Astrocyte of the cerebellum (primary cell): ENCODE data around the gene BAMBI.

Experiments used
- DNase-seq: peaks from one replicate; pipeline ENCODE4 v3.0.0-alpha.2; 2011; ENCODE audit warnings: low read depth
- H3K4me3 ChIP-seq: 2 replicates; pipeline ENCODE4 v1.5.1; 2011; ENCODE audit warnings: mild to moderate bottlenecking, low read depth, low read length, moderate library complexity
- in situ Hi-C: cut with HindIII; loops from 2 replicates; pipeline ENCODE4 v1.10.0; 2017; ENCODE audit warnings: low sequenced_read_pairs
- TF ChIP-seq, protein P1 (sequence below): IDR thresholded peaks from 2 replicates; pipeline ENCODE4 v1.5.1; 2012; ENCODE audit warnings: low read length, low read depth, moderate library complexity, mild to moderate bottlenecking; ENCODE audit errors: missing control alignments

The BAMBI gene

DNA sequence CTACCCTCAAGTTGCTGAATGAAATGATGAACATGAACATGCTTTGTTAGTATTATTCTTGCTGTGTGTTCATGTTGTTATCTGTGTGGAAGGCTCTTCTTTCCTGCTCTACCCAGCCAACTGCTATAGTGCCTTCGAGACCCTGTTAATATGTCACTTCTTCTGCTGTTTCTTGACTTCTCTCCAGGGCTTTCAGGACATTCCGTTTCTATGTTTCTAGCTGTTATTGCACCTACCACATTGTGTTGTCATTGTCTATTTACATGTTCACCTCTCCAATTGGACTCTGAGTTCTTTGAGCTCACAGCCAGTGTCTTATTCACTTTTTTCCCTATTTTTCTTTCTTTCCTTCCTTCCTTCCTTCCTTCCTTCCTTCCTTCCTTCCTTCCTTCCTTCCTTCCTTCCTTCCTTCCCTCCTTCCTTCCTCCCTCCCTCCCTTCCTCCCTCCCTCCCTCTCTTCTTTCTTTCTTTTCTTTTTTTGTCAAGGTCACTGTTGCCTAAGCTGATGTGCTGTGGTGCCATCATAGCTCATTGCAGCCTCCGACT, 40.4 kb downstream of the BAMBI start:
- TF ChIP-seq, protein P1, sequence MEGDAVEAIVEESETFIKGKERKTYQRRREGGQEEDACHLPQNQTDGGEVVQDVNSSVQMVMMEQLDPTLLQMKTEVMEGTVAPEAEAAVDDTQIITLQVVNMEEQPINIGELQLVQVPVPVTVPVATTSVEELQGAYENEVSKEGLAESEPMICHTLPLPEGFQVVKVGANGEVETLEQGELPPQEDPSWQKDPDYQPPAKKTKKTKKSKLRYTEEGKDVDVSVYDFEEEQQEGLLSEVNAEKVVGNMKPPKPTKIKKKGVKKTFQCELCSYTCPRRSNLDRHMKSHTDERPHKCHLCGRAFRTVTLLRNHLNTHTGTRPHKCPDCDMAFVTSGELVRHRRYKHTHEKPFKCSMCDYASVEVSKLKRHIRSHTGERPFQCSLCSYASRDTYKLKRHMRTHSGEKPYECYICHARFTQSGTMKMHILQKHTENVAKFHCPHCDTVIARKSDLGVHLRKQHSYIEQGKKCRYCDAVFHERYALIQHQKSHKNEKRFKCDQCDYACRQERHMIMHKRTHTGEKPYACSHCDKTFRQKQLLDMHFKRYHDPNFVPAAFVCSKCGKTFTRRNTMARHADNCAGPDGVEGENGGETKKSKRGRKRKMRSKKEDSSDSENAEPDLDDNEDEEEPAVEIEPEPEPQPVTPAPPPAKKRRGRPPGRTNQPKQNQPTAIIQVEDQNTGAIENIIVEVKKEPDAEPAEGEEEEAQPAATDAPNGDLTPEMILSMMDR, result no peak
- DNase-seq, result no peak
- H3K4me3 ChIP-seq, result no peak overlapping the region
- in situ Hi-C loops, result no loop called here

DNA sequence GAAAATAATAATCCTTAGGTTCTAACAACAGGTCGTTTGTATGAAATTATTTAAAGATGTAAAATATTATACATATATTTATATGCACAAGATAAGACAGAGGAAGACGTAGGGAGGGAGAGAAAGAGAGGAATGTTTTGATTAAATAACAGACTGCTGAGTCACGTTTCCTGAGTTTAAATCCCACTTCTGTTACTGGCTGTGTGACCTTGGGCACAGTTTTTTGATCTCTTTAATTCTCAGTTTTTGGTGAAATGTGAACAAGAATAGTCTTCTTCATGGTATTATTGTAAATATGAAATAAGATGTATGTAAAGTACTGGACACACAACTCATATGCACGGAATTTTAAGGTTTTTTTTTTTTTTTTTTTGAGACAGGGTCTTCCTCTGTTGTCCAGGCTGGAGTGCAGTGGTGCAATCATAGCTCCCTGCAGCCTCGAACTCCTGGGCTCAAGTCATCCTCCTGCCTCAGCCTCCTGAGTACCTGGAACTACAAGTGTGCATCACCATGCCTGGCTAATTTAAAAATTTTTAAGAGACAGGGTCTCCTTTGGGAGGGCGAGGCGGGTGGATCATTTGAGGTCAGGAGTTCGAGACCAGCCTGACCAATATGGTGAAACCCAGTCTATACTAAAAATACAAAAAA, 42.6 kb downstream of the BAMBI start:
- TF ChIP-seq, protein P1, result no peak
- DNase-seq, result no peak
- no peak overlapping the region for H3K4me3 ChIP-seq
- in situ Hi-C loops, result no loop called here

DNA sequence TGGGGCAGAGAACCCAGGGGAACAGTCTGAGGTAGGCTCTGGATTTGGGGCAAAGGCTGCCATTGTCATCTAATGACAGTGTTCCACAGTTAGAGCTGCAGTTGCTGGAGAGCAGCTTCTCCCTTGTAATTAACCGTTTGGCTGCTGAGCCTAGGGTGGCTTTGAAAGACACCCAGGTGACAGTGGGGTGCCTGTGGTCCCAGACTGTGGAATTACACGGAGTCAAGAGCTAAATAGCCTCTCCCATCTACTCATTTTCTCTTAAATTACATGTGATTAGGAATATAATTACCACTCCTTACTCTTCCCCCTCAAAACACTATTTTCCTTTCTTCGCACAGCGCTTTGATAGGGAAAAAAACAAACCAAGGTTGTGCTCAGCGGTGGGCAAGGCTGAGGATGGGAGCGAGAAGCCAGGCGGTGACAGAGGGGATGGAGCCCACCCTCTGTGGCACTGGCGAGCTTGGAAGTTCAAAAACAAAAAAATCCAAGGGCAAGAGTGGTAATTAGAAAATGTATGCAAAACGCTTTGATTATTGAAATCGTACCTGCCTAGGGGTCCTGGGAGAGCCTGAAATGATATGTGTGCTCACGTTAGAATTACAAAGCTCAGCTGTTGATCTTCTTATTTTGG, 44.1 kb downstream of the BAMBI start:
- TF ChIP-seq, protein P1, result no peak
- in situ Hi-C loops, result no loop called here
- peak overlapping the region; percentile 44 for H3K4me3 ChIP-seq
- no peak for DNase-seq

DNA sequence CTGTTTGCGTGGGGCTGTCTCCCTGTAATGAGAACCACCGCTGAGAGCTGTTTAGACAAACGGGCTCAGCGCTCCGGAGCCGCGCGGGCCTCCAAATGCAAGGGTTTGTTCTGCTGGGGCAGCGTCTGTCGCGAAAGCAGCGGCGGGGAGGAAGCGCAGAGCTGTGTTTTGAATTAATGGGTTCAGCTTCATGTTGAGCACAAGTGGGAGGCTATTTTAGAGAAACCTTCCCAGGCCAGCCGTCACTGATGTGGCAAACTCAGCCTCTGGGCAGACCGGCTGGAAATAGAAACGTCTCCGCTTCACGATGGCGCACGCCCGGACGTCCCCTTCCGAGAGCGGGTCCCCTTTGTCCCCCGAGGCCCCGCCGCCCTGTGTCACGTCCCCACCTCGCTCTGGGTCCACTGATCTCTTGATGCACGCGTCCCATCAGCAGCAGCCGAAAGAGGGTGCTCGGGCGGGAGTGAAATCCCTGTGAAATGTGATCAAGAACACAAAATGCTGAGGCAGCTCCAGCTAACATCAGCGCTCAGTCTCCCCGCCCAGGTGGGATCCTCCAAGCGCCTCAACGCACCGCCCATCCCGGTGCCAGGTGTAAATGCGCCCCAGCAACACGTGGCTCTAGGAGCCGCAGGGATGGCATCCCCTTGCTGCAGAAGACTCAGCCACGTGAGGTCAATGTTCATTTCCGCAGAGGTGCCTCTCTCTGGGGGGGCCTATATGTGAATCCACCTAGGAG, 44.9 kb downstream of the BAMBI start:
- in situ Hi-C loops, result no loop called here
- no peak for DNase-seq
- TF ChIP-seq, protein P1, result no peak
- peak overlapping the region; percentile 44 for H3K4me3 ChIP-seq

DNA sequence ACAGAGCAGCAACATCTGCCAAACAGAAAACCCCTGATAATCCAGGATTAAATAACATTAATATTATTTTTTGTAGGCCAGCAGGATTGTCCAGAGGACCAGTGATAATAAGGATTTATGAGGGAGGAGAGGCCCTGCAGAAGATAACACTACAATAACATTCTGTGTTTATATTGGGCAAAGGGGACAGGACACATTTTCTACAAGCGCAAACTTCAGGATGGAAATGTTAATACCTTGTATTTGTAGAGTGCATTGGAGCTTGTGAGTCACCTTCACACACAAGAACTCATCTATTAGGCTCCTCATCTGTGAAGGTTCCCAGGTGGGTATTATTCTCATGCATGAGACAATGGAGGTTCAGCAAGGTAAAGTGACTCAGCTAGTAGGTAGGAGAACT, 51.0 kb downstream of the BAMBI start:
- in situ Hi-C loops, result no loop called here
- TF ChIP-seq, protein P1, result no peak
- no peak overlapping the region for H3K4me3 ChIP-seq
- no peak for DNase-seq

DNA sequence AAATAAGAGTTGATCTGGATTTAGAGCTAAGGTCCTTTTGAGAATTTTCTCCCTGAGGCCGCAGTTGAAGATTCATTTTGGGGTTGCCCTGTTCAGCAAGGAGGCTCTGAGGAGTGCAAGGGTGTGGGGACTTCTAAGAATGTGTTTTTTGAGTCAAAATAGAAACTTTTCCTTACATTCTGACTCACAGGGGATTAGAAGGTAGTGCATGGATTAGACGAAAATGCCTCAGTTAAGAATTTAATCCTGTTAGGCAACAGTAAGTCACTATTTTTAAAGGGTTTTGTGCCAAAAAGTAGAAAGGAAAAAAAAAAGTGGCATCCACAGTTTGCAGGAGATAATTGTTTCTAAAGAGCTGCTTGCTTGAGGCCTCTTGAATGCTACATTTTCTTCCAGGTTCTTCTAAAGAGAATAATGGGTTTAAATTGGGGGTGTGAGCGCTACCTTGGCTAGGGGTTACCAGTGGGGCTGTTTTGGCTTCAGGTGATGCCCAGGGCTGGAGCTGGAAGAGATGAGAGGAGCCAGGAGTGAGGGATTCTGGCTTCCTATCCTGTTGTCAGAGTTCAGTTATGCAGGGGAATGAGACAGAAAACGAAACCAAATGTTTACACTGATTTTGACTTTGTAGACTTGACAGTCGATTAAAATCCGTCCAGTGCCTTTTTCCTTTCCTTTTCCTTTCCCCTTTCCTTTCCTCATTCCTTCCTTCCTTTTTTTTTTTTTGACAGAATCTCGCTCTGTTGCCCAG, 52.9 kb downstream of the BAMBI start:
- DNase-seq, result no peak
- no peak overlapping the region for H3K4me3 ChIP-seq
- TF ChIP-seq, protein P1, result no peak
- in situ Hi-C loops, result no loop called here
